Right ventricle myocardium inferior (tissue), 1 donor: ENCODE measurements around the gene PLEKHA8. TPM values are rescaled to one million over a fixed set of nuclear protein-coding genes. Genes with fewer than 3 reads are reported as not detected.

Experiments
- ATAC-seq: fragments of 200-7000 bp; cut with Tn5 transposase; one replicate; pipeline ENCODE4 v1.9.1; 2020; ENCODE audit warnings: mild to moderate bottlenecking, moderate library complexity
- DNase-seq: peaks from one replicate; pipeline ENCODE4 v3.0.0; 2021; ENCODE audit errors: missing footprints
- intact Hi-C: fragments of 100-400 bp; cut with DNase I; formaldehyde crosslinking; loops from one replicate; pipeline ENCODE4 v1.11.0; 2022
- total RNA-seq: library from RNA; stranded (reverse); fragmentation: NEBNext Ultra II Directional; extraction: Animal tissue kit (Norgen Biotek cat#: 25700); gene quantifications from one replicate; pipeline ENCODE4 v1.2.1, GENCODE V29; 2021
- donor health status: DM: no; HTN: yes; CAD: no; lungs with severe emphysema.

The PLEKHA8 gene
- total RNA-seq, 1 donor from 2014 or later = 3.9 TPM

DNA sequence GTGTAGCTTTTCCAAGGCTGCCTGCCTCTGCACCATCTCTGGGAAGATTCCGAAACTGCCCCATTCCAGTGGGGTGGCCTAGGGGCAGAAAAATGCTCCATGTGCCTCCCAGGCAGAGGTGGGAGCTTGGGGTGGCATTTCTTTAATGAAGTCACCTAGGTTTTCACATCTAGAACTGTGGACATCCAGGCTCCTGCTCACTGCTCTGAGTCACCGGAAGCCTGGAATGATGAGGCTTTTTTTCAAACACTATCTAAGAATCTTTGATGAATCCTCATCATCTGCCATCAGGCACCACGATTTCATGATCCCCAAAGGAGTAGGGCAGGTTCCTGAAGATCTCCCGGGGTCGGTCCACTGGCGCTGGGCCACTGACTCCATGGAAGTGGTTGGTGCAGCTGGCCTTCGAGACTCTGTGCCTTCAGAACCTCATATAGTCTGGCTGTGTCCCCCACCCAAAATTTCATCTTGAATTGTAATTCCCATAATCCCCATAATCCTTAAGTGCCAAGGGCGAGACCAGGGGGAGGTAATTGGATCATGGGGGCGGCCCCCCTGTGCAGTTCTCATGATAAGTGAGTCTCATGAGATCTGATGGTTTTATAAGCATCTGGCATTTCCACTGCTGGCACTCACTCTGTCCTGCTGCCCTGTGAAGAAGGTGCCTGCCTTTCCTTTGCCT lies 143.7 kb downstream of the PLEKHA8 start:
- ATAC-seq = no peak
- no peak for DNase-seq
- intact Hi-C loops = loop anchor here (5.0 kb wide), 2 partner anchors 55 to 80 kb away; no protein-coding TSS in a partner anchor

- intact Hi-C loops = loop anchor here (5.0 kb wide), 2 partner anchors 55 to 80 kb away; no protein-coding TSS in a partner anchor
- ATAC-seq (no peak), DNase-seq (no peak)
Observed at GRCh38 chr7:30172451-30172850, 144.2 kb downstream of the PLEKHA8 start.

DNA sequence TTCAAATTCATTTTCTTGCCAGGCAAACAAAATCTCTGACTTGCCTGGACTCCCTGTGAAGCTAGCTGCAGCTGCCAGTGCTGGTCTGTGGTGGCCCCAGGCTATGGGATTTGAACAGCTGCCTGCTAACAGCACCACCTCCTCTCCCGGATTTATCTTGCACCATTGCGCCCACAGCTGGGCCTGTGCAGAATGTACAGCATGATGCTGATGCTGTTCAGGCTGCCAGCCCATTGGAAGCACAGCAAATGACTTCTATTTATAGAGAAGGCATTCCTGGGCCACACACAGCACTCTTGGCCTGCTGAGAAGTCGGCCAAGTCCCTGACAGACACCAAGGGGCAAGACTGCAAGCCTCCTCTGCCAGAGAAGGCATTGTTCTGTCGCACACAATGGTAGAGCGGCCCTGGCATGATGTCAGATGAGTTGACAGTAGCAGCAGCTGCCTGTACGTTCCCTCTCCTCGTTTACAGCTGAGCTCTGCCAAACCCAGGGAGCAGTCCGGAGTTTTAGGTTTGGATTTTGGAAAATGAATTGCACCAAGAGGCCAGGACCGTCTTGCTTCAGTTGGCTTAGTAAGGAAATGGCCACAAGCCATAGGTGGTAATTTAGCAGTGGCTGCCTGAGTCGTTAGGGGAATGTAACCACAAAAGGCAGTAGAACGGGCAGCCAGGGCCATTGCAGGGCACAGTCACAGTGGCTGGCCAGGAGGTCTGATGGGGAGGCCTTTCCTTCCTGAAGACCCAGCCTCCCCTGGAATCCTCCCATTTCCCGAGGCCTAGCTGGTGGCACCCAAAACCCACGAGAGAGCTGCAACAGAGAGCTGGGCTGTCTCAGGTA lies 145.1 kb downstream of the PLEKHA8 start:
- ATAC-seq (peak; percentile 89), DNase-seq (peak; percentile 85)
- intact Hi-C loops = loop anchor here (1.0 to 5.0 kb wide), 3 partner anchors 54 to 111 kb away; partner anchors contain the start of gene ZNRF2

- DNase-seq = no peak
- no peak for ATAC-seq
- intact Hi-C loops = no loop called here
Observed at GRCh38 chr7:30175180-30175579, 147.0 kb downstream of the PLEKHA8 start.

DNA sequence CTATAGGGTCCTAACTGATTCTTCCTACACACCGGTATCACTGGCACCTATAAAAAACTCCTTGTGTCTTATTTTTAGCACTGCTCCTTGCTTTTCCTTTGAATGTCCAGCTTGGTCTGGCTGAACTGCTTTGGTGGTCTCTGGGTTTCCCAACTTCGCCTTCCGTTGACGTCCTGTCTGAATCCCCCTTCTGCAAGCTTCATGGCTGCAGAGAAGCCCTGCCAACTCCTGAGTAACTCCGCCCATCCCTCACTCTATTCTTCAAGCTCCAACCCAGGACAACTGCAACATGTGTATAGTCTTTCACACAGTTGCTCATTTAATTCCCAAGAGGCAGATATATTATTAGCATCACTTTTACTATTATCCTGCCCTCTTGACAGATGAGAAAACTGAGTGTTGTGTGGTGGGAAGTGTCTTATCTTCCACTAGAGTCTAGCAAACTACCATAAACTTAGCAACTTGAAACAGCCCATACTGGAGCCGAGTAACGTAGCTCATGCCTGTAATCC lies 147.5 kb downstream of the PLEKHA8 start:
- no peak for DNase-seq
- intact Hi-C loops = no loop called here
- ATAC-seq = no peak

DNA sequence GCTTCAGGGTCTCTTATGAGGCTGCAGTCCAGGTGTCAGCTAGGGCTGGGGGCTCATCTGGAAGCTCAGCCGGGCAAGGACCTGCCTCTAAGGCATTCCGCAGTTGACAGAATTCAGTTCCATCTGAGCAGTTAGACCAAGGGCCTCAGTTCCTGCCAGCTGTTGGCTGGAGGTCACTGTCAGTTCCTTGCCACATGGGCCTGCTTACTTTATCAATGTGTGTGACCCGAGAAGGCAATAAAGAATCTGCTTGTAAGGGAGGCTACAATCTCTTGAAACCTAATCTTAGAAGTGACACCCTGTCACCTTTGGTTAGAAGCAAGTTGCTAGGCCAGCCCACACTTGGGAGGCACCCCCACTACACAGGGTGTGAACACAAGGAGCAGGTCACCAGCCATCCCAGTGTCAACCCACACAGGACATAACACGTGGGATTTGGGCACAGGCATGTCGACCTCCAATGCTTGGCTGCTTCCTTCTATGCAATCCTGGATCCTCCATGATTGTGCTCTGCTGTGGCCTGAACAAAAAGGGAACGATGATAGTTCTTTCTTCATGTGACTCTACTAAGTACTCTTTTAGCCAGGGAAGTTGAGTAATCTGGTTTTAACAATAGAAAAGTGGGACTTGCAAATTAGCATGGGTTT lies 148.4 kb downstream of the PLEKHA8 start:
- DNase-seq (no peak), ATAC-seq (no peak)
- intact Hi-C loops = no loop called here

DNA sequence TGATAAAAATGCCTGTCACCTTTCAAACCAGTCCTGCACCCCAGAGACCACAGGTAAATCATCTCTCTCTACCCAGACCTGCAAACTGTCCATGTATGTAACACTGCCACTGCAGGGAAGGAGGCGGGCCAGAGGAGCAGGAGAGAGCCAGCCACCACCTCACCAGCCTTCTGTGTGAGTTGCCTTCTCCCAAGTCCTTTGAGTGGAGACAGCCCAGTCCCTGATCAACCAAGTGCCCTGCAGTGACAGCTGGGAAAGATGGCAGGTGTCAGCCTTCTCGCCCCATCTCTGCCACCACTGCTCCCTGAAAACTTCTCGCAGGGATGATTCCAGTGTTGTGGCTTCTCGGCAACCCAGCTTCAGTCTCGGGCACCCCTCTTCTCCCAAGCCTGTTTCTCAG lies 149.0 kb downstream of the PLEKHA8 start:
- DNase-seq (no peak), ATAC-seq (no peak)
- intact Hi-C loops = no loop called here

DNA sequence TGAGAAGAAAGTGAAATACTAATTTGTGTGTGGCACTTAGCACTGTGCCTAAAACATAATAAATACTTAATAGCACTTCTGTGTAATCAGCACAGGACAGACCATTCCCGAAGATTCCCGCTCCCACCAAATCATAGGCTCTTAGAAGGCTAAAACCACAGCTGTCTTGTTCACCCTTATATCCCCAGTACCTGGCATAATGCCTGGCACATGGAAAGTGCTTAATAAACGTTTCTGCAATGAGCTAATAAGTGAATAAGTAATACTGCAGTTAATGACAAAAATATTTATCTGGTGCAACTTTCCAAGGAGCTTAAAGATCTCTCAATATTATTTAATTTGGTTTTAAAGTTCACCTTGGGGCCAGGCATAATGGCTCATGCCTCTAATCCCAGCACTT lies 149.8 kb downstream of the PLEKHA8 start:
- DNase-seq = no peak
- no peak for ATAC-seq
- intact Hi-C loops = no loop called here

DNA sequence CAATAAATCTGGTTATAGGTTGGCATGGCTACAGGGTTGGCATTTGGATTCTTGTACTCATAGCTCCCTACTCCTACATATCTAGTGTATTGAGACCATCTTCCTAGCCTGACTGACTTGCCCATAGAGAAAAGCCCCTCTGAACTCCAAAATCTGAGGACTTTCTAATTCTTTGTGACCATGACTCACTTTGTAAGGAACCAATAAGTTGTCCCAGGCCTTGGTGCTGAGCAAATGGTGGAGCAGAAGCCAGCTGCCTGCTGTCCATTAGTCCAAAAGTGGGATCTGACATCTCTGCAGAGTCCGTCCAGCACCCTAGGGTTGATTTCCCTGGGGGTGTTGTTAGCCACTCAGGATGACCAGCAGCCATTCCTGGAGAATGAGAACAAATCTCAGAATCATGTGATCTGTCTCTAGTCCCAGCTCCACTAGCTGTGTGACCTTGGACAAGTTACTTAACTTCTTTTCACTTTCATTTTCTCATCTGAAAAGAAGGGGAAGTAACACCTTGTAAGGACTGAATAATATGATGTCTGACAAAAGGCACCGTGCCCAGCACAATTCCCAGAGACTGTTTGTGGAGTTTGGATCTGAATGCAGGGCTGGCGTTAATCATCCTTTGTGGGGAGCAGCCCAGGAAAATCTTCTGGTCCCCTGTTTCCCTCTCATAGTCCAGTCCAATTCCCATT lies 150.7 kb downstream of the PLEKHA8 start:
- intact Hi-C loops = no loop called here
- ATAC-seq = no peak

More for the DNA sequence above, 150.7 kb downstream of the PLEKHA8 start:
- no peak for DNase-seq

Other genes starting within 250 kb of the PLEKHA8 start
- 5.5 TPM for gene WIPF3, start 221.9 kb upstream of the PLEKHA8 start, total RNA-seq
- gene SCRN1, start 38.6 kb upstream of the PLEKHA8 start, total RNA-seq = 15.0 TPM
- gene FKBP14, start 1.7 kb upstream of the PLEKHA8 start, total RNA-seq = 8.5 TPM
- gene MTURN, start 106.6 kb downstream of the PLEKHA8 start, total RNA-seq = 15.7 TPM